DOHH2 (cell line): Measurements from ENCODE around the gene XRRA1.

Experiments
- H3F3A ChIP-seq: fragments of 200-600 bp; sonication (generic), shearing (Covaris generic); 2 replicates; pipeline ENCODE4 v1.6.0; 2016; ENCODE audit warnings: antibody characterized with exemption, mild to moderate bottlenecking; ENCODE audit not compliant: control insufficient read depth, insufficient read depth
- H3K27ac ChIP-seq: fragments of 200-600 bp; sonication (generic); 2 replicates; pipeline ENCODE4 v1.5.1; 2014; ENCODE audit warnings: low read depth, mild to moderate bottlenecking, low read length, moderate library complexity
- H3K27me3 ChIP-seq: fragments of 200-600 bp; sonication (generic); 2 replicates; pipeline ENCODE4 v1.6.1; 2014; ENCODE audit warnings: mild to moderate bottlenecking, low read length, mixed read lengths; ENCODE audit not compliant: control insufficient read depth
- H3K36me3 ChIP-seq: fragments of 200-600 bp; sonication (generic); 2 replicates; pipeline ENCODE4 v1.6.1; 2014; ENCODE audit warnings: mild to moderate bottlenecking, low read length, moderate library complexity, mixed read lengths; ENCODE audit not compliant: control insufficient read depth
- H3K4me1 ChIP-seq: fragments of 200-600 bp; sonication (generic); 2 replicates; pipeline ENCODE4 v1.6.1; 2014; ENCODE audit warnings: mild to moderate bottlenecking, low read length, mixed read lengths; ENCODE audit not compliant: control insufficient read depth
- H3K4me2 ChIP-seq: fragments of 200-600 bp; sonication (generic); 2 replicates; pipeline ENCODE4 v1.6.0; 2014; ENCODE audit warnings: mild to moderate bottlenecking, low read length, moderate library complexity
- H3K4me3 ChIP-seq: fragments of 200-600 bp; sonication (generic); 2 replicates; pipeline ENCODE4 v1.5.1; 2014; ENCODE audit warnings: mild to moderate bottlenecking, low read length, mixed read lengths
- H3K79me2 ChIP-seq: fragments of 200-600 bp; sonication (generic); 2 replicates; pipeline ENCODE4 v1.6.1; 2014; ENCODE audit warnings: mild to moderate bottlenecking, low read length, mixed read lengths; ENCODE audit not compliant: control insufficient read depth
- H3K9me2 ChIP-seq: fragments of 200-600 bp; sonication (generic); replicated peaks from 2 replicates; pipeline ENCODE4 v1.6.1; 2014; ENCODE audit warnings: mild to moderate bottlenecking, low read length, mixed read lengths; ENCODE audit not compliant: control insufficient read depth
- H3K9me3 ChIP-seq: fragments of 200-600 bp; sonication (generic); 2 replicates; pipeline ENCODE4 v1.6.1; 2014; ENCODE audit warnings: antibody characterized with exemption, low read length, mixed read lengths; ENCODE audit not compliant: control insufficient read depth, insufficient read depth
- H4K20me1 ChIP-seq: fragments of 200-600 bp; sonication (generic); 2 replicates; pipeline ENCODE4 v1.6.0; 2014; ENCODE audit warnings: low read depth, mild to moderate bottlenecking, antibody characterized with exemption, low read length, moderate library complexity; ENCODE audit not compliant: control insufficient read depth, insufficient read depth
- CTCF ChIP-seq: fragments of 200-600 bp; sonication (generic); IDR thresholded peaks from one replicate; pipeline ENCODE4 v1.5.1; 2014; ENCODE audit warnings: antibody characterized with exemption, mild to moderate bottlenecking, low read depth, low read length; ENCODE audit not compliant: poor library complexity, severe bottlenecking
- EZH2phosphoT487 ChIP-seq: fragments of 200-600 bp; sonication (generic); IDR thresholded peaks from 2 replicates; pipeline ENCODE4 v1.6.1; 2017; ENCODE audit warnings: borderline replicate concordance, mild to moderate bottlenecking, antibody characterized with exemption, low read length, moderate library complexity, mixed read lengths

Gene XRRA1

GRCh38 chr11:74839971-74840370 lies 108.9 kb downstream of the XRRA1 start:
- TF ChIP-seq CTCF = no peak
- no peak for TF ChIP-seq EZH2phosphoT487
- H3K9me3 ChIP-seq = no peaks in the 10 kb centered on the region
- H3K9me2 ChIP-seq = no peaks in the 10 kb centered on the region
- no peaks in the 10 kb centered on the region for H3K79me2 ChIP-seq
- no peaks in the 10 kb centered on the region for H3K27me3 ChIP-seq
- no peak overlapping the region for H3K27ac ChIP-seq
- no peaks in the 10 kb centered on the region for H4K20me1 ChIP-seq
- no peaks in the 10 kb centered on the region for H3K4me1 ChIP-seq
- H3K4me3 ChIP-seq = no peak overlapping the region
- H3K36me3 ChIP-seq = peaks cover 89% of the 10 kb centered on the region
- H3F3A ChIP-seq = no peaks in the 10 kb centered on the region
- no peak overlapping the region for H3K4me2 ChIP-seq

GRCh38 chr11:74839446-74839845 lies 109.4 kb downstream of the XRRA1 start:
- Histone ChIP-seq H3K4me3 (no peak overlapping the region), H3K4me2 (no peak overlapping the region), H3F3A (no peaks in the 10 kb centered on the region), H3K36me3 (peaks cover 89% of the 10 kb centered on the region), H3K4me1 (no peaks in the 10 kb centered on the region), H3K27ac (no peak overlapping the region), H3K9me3 (no peaks in the 10 kb centered on the region), H3K27me3 (no peaks in the 10 kb centered on the region), H3K9me2 (no peaks in the 10 kb centered on the region), H3K79me2 (no peaks in the 10 kb centered on the region), H4K20me1 (no peaks in the 10 kb centered on the region)
- TF ChIP-seq CTCF (no peak), EZH2phosphoT487 (no peak)

DNA sequence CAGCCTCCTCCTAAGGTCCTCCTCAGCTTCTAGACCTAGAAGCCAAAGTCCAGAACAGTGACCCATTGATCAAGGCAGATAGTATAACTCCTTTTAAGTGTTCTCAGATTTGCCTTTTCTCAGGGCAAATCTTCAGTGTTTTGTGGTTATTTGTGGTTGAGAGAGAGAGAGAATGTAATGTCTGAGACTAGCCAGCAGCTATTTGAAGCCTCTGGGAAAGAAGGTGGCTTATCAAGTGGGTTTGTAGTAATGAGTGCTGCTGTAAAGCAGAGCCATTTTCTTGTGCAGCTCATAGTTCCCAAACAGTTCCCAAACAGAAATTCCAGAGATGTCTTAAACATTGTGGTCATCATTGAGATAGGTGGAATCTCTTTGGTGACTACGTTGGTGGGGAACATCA lies 110.7 kb downstream of the XRRA1 start:
- H4K20me1 ChIP-seq = no peaks in the 10 kb centered on the region
- H3K4me1 ChIP-seq = no peaks in the 10 kb centered on the region
- TF ChIP-seq CTCF (no peak), EZH2phosphoT487 (no peak)
- no peak overlapping the region for H3K4me3 ChIP-seq
- H3K4me2 ChIP-seq = no peak overlapping the region
- no peak overlapping the region for H3K27ac ChIP-seq
- no peaks in the 10 kb centered on the region for H3K9me2 ChIP-seq
- peaks cover 88% of the 10 kb centered on the region for H3K36me3 ChIP-seq
- no peaks in the 10 kb centered on the region for H3K27me3 ChIP-seq
- no peaks in the 10 kb centered on the region for H3F3A ChIP-seq
- H3K79me2 ChIP-seq = no peaks in the 10 kb centered on the region
- no peaks in the 10 kb centered on the region for H3K9me3 ChIP-seq

GRCh38 chr11:74837191-74837590 lies 111.7 kb downstream of the XRRA1 start:
- no peak for TF ChIP-seq CTCF
- TF ChIP-seq EZH2phosphoT487 = no peak
- Histone ChIP-seq H3K9me2 (no peaks in the 10 kb centered on the region), H3K79me2 (no peaks in the 10 kb centered on the region), H3K27ac (no peak overlapping the region), H3K27me3 (no peaks in the 10 kb centered on the region), H3K9me3 (no peaks in the 10 kb centered on the region), H3K4me3 (no peak overlapping the region), H4K20me1 (no peaks in the 10 kb centered on the region), H3K4me1 (no peaks in the 10 kb centered on the region), H3K36me3 (peaks cover 81% of the 10 kb centered on the region), H3F3A (no peaks in the 10 kb centered on the region), H3K4me2 (no peak overlapping the region)
